Measurements from ENCODE around the gene MTTP. TPM values are rescaled to one million over a fixed set of nuclear protein-coding genes. Genes with fewer than 3 reads are reported as not detected.

The MTTP gene
- total RNA-seq, 1 donor from 2014 or later = 0.08 TPM

DNA sequence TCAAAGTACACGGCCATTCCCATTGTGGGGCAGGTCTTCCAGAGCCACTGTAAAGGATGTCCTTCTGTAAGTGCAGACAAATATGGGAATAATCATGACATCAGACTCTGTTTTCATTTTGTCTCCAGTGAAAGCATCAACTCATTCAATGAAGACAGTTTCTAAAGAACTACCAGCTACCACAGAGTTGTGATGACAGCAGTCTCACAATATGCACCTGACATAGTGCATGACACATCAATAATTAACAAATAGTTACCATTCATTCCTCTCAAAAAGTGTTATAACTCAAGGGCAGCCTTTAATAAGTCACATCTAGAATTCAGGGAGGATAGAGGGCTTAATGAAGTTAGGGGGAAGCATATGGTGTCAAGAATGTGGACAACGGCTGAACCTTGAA lies 20.2 kb downstream of the MTTP start:
- no peaks in the 10 kb centered on the region for H3K36me3 ChIP-seq (ENCODE audit: control insufficient read depth, insufficient read depth, low read length)
- TF ChIP-seq, protein P1, sequence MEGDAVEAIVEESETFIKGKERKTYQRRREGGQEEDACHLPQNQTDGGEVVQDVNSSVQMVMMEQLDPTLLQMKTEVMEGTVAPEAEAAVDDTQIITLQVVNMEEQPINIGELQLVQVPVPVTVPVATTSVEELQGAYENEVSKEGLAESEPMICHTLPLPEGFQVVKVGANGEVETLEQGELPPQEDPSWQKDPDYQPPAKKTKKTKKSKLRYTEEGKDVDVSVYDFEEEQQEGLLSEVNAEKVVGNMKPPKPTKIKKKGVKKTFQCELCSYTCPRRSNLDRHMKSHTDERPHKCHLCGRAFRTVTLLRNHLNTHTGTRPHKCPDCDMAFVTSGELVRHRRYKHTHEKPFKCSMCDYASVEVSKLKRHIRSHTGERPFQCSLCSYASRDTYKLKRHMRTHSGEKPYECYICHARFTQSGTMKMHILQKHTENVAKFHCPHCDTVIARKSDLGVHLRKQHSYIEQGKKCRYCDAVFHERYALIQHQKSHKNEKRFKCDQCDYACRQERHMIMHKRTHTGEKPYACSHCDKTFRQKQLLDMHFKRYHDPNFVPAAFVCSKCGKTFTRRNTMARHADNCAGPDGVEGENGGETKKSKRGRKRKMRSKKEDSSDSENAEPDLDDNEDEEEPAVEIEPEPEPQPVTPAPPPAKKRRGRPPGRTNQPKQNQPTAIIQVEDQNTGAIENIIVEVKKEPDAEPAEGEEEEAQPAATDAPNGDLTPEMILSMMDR (IDR thresholded peaks at IDR 0.05; ENCODE audit: insufficient read depth, low read length, poor library complexity, severe bottlenecking) = no peak
- H3K27me3 ChIP-seq (ENCODE audit: control insufficient read depth, insufficient read depth, low read length) = no peaks in the 10 kb centered on the region
- no peak overlapping the region for H3K4me3 ChIP-seq (ENCODE audit: low read depth, low read length)
- no peak for DNase-seq (ENCODE audit: low read depth)

DNA sequence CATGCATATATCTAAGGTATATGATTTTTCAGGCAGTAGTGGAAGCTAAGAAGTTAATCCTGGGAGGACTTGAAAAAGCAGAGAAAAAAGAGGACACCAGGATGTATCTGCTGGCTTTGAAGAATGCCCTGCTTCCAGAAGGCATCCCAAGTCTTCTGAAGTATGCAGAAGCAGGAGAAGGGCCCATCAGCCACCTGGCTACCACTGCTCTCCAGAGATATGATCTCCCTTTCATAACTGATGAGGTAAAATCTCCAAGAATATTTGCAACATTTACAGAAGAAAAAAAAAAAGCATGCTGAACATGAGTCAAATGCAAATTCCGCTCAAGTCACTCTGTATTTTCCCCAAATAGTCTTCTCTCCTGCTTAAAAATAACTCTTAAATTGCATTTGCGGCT lies 32.1 kb downstream of the MTTP start:
- H3K36me3 ChIP-seq (ENCODE audit: control insufficient read depth, insufficient read depth, low read length) = no peaks in the 10 kb centered on the region
- H3K4me3 ChIP-seq (ENCODE audit: low read depth, low read length) = no peak overlapping the region
- H3K27me3 ChIP-seq (ENCODE audit: control insufficient read depth, insufficient read depth, low read length) = no peaks in the 10 kb centered on the region
- TF ChIP-seq, protein P1 (IDR thresholded peaks at IDR 0.05; ENCODE audit: insufficient read depth, low read length, poor library complexity, severe bottlenecking) = no peak
- DNase-seq (ENCODE audit: low read depth) = no peak

DNA sequence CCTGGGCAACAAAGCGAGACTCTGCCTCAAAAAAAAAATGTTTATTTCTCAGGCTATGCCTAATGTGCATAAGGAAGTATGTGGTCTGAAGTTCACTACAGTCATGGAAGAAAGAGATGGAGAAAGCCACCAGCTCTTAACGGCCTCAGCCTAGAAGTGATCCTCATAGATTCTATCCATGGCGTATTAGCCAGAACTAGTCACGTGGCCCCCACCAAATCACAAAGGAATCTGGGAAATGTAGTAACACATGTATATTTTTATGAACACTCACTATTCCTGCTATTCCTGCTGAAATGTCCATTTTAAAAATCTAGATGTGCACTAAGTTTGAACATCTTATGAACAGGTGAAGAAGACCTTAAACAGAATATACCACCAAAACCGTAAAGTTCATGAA lies 33.8 kb downstream of the MTTP start:
- H3K36me3 ChIP-seq (ENCODE audit: control insufficient read depth, insufficient read depth, low read length) = no peaks in the 10 kb centered on the region
- H3K4me3 ChIP-seq (ENCODE audit: low read depth, low read length) = no peak overlapping the region
- TF ChIP-seq, protein P1 (IDR thresholded peaks at IDR 0.05; ENCODE audit: insufficient read depth, low read length, poor library complexity, severe bottlenecking) = no peak
- DNase-seq (ENCODE audit: low read depth) = no peak
- no peaks in the 10 kb centered on the region for H3K27me3 ChIP-seq (ENCODE audit: control insufficient read depth, insufficient read depth, low read length)

DNA sequence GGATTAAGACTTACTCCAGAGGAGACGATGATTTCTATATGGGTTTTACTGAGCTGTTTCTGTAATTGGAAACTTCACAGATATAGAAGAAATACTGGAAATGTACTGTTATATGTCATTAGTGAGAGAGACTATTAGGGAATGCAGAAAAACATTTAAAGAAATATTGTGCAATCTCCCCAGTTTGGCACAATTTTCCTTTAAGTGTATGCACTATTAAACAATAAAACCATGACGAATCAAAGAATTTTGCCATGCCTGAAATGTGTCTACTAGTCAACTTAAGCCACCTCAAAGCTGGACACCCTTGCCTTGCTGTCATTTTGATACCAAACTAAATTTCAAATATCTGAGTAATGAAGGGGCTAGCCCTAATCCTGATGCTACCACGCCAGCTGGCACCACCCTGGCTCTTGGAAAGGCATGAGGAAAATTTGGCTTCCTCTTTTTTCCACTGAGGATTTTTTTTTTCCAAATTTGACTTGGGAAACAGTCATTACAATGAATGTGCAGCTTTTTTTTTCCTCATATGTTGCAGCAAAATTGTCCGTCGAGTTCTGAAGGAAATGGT lies 36.1 kb downstream of the MTTP start:
- Histone ChIP-seq H3K4me3 (ENCODE audit: low read depth, low read length) (no peak overlapping the region), H3K36me3 (ENCODE audit: control insufficient read depth, insufficient read depth, low read length) (no peaks in the 10 kb centered on the region), H3K27me3 (ENCODE audit: control insufficient read depth, insufficient read depth, low read length) (no peaks in the 10 kb centered on the region)
- TF ChIP-seq, protein P1 (IDR thresholded peaks at IDR 0.05; ENCODE audit: insufficient read depth, low read length, poor library complexity, severe bottlenecking) = no peak
- DNase-seq (ENCODE audit: low read depth) = no peak

DNA sequence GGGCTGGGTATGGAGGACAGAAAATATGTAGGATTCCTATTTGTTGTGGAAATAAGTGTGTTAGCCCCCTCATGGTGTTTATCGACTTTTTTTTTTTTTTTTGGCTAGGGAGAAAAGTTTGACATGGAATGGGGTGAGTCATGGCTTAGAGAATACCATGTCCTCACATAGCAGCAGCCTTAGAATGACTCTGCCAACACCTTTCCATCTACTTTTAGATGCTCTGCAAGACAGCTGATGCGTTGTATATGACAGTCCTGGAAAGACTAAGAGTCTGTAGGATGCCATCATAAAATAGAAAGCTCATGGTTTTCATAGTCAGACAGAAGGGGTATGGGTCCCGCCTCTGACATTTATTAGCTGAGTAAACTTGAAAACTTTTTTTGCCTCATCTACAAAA lies 37.7 kb downstream of the MTTP start:
- Histone ChIP-seq H3K27me3 (ENCODE audit: control insufficient read depth, insufficient read depth, low read length) (no peaks in the 10 kb centered on the region), H3K36me3 (ENCODE audit: control insufficient read depth, insufficient read depth, low read length) (no peaks in the 10 kb centered on the region), H3K4me3 (ENCODE audit: low read depth, low read length) (no peak overlapping the region)
- DNase-seq (ENCODE audit: low read depth) = no peak
- TF ChIP-seq, protein P1 (IDR thresholded peaks at IDR 0.05; ENCODE audit: insufficient read depth, low read length, poor library complexity, severe bottlenecking) = no peak

DNA sequence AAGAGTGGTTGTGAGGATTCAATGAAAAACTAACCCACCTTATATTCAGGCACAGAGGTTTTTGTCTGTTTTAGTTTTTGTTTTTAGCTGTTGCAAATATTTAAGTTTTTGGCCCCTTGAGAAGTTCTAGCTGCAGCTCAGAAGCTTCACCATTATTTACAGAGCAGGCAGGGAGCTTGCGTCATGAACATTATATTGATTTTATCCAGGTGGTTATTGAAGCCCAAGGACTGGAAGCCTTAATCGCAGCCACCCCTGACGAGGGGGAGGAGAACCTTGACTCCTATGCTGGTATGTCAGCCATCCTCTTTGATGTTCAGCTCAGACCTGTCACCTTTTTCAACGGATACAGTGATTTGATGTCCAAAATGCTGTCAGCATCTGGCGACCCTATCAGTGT lies 38.1 kb downstream of the MTTP start:
- Histone ChIP-seq H3K27me3 (ENCODE audit: control insufficient read depth, insufficient read depth, low read length) (no peaks in the 10 kb centered on the region), H3K36me3 (ENCODE audit: control insufficient read depth, insufficient read depth, low read length) (no peaks in the 10 kb centered on the region), H3K4me3 (ENCODE audit: low read depth, low read length) (no peak overlapping the region)
- TF ChIP-seq, protein P1 (IDR thresholded peaks at IDR 0.05; ENCODE audit: insufficient read depth, low read length, poor library complexity, severe bottlenecking) = no peak
- no peak for DNase-seq (ENCODE audit: low read depth)

Measured in kidney epithelial cell (primary cell).